IPS-NIHi7 (cell line): Measurements from ENCODE around the gene PDSS2.
A peak's percentile ranks its signal among the peaks of the same experiment; 100 is the strongest.
"Not testable (repeated sequence)": the region's sequence is repeated elsewhere in the genome, so short reads cannot be mapped to it uniquely, and the experiment has no call there.

Source experiments
- DNase-seq: peaks from one replicate; pipeline ENCODE4 v3.0.0; 2012; ENCODE audit warnings: mixed read lengths; ENCODE audit errors: extremely low spot score

Gene PDSS2

GRCh38 chr6:107171513-107171912 lies 287.9 kb downstream of the PDSS2 start:
- DNase-seq: no peak

GRCh38 chr6:107164299-107164698 lies 295.1 kb downstream of the PDSS2 start:
- not testable (repeated sequence) for DNase-seq

GRCh38 chr6:107161521-107161920 lies 297.8 kb downstream of the PDSS2 start:
- DNase-seq: no peak

- DNase-seq: no peak
Measured at GRCh38 chr6:107156617-107157016, 302.7 kb downstream of the PDSS2 start.

GRCh38 chr6:107154801-107155160 lies 304.6 kb downstream of the PDSS2 start:
- peak; percentile 26 for DNase-seq

- DNase-seq: peak; percentile 81
Measured at GRCh38 chr6:107154131-107154800, 305.1 kb downstream of the PDSS2 start.

GRCh38 chr6:107152638-107153430 lies 306.5 kb downstream of the PDSS2 start:
- DNase-seq: no peak

GRCh38 chr6:107144666-107145065 lies 314.7 kb downstream of the PDSS2 start:
- DNase-seq: no peak

GRCh38 chr6:107144014-107144413 lies 315.4 kb downstream of the PDSS2 start:
- no peak for DNase-seq

- DNase-seq: no peak
Measured at GRCh38 chr6:107140581-107140980, 318.8 kb downstream of the PDSS2 start.

GRCh38 chr6:107136324-107136723 lies 323.0 kb downstream of the PDSS2 start:
- DNase-seq: not testable (repeated sequence)

GRCh38 chr6:107135048-107135680 lies 324.2 kb downstream of the PDSS2 start:
- not testable (repeated sequence) for DNase-seq

- no peak for DNase-seq
Measured at GRCh38 chr6:107132330-107132954, 326.9 kb downstream of the PDSS2 start.

- no peak for DNase-seq
Measured at GRCh38 chr6:107129370-107129925, 329.9 kb downstream of the PDSS2 start.

- DNase-seq: no peak
Measured at GRCh38 chr6:107128577-107128976, 330.8 kb downstream of the PDSS2 start.

GRCh38 chr6:107128175-107128574 lies 331.2 kb downstream of the PDSS2 start:
- DNase-seq: no peak

GRCh38 chr6:107125771-107126170 lies 333.6 kb downstream of the PDSS2 start:
- no peak for DNase-seq

GRCh38 chr6:107124934-107125348 lies 334.4 kb downstream of the PDSS2 start:
- no peak for DNase-seq

- DNase-seq: no peak
Measured at GRCh38 chr6:107123501-107123900, 335.9 kb downstream of the PDSS2 start.

GRCh38 chr6:107122748-107123147 lies 336.6 kb downstream of the PDSS2 start:
- DNase-seq: no peak

GRCh38 chr6:107121964-107122495 lies 337.3 kb downstream of the PDSS2 start:
- no peak for DNase-seq

GRCh38 chr6:107121266-107121665 lies 338.1 kb downstream of the PDSS2 start:
- no peak for DNase-seq
